Astrocyte of the cerebellum (primary cell): Measurements from ENCODE around the gene ERBB2.

Experiments
- DNase-seq: peaks from one replicate; pipeline ENCODE4 v3.0.0-alpha.2; 2011; ENCODE audit warnings: low read depth
- H3K4me3 ChIP-seq: 2 replicates; pipeline ENCODE4 v1.5.1; 2011; ENCODE audit warnings: mild to moderate bottlenecking, low read depth, low read length, moderate library complexity
- CTCF ChIP-seq: IDR thresholded peaks from 2 replicates; pipeline ENCODE4 v1.5.1; 2012; ENCODE audit warnings: low read length, low read depth, moderate library complexity, mild to moderate bottlenecking; ENCODE audit errors: missing control alignments
- in situ Hi-C: cut with HindIII; loops from 2 replicates; pipeline ENCODE4 v1.10.0; 2017; ENCODE audit warnings: low sequenced_read_pairs

ERBB2 gene

GRCh38 chr17:39661744-39662541, 37.9 kb upstream of the ERBB2 start:
- in situ Hi-C loops, result no loop called here
- no peak for TF ChIP-seq CTCF
- no peak for DNase-seq
- H3K4me3 ChIP-seq, result no peak overlapping the region

GRCh38 chr17:39662551-39663339, 37.1 kb upstream of the ERBB2 start:
- in situ Hi-C loops, result no loop called here
- DNase-seq, result no peak
- H3K4me3 ChIP-seq, result no peak overlapping the region
- TF ChIP-seq CTCF, result no peak

GRCh38 chr17:39663340-39663687, 36.5 kb upstream of the ERBB2 start:
- no peak overlapping the region for H3K4me3 ChIP-seq
- no peak for DNase-seq
- in situ Hi-C loops, result no loop called here
- TF ChIP-seq CTCF, result no peak

GRCh38 chr17:39663688-39664580, 35.9 kb upstream of the ERBB2 start:
- in situ Hi-C loops, result no loop called here
- no peak for DNase-seq
- no peak for TF ChIP-seq CTCF

GRCh38 chr17:39664581-39665561, 35.0 kb upstream of the ERBB2 start, which contains the start of gene TCAP:
TCAP (plus strand) TSS chr17:39665349; CDS start chr17:39665360, 11 bp downstream.
- in situ Hi-C loops, result no loop called here
- TF ChIP-seq CTCF, result no peak
- DNase-seq, result no peak
- no peak within 1 kb of the TSS for H3K4me3 ChIP-seq

More at GRCh38 chr17:39663688-39664580, 35.9 kb upstream of the ERBB2 start:
- H3K4me3 ChIP-seq, result no peak overlapping the region
